HepG2 (cell line): ENCODE measurements around the gene PKNOX2.

Experiments
- ATF6 ChIP-seq: sonication (generic); formaldehyde crosslinking; conservative IDR thresholded peaks from 2 replicates; pipeline ENCODE4 v1.4.0; 2020; ENCODE audit warnings: missing genetic modification reagents
- CHD2 ChIP-seq: IDR thresholded peaks from 2 replicates; pipeline ENCODE4 v1.6.1; 2011; ENCODE audit warnings: low read depth, low read length, improper control_type of control experiment
- CTCF ChIP-seq: sonication (generic); formaldehyde crosslinking; IDR thresholded peaks from 2 replicates; pipeline ENCODE4 v1.5.0; 2020; ENCODE audit warnings: mild to moderate bottlenecking, missing genetic modification reagents, moderate library complexity
- DMAP1 ChIP-seq: IDR thresholded peaks from 2 replicates; pipeline ENCODE4 v1.6.1; 2016
- FLYWCH1 ChIP-seq: sonication (generic); formaldehyde crosslinking; IDR thresholded peaks from 2 replicates; pipeline ENCODE4 v1.8.1; 2023; ENCODE audit warnings: mild to moderate bottlenecking, missing genetic modification reagents
- FOXJ3 ChIP-seq: sonication (generic); formaldehyde crosslinking; IDR thresholded peaks from 2 replicates; pipeline ENCODE4 v1.4.0; 2020; ENCODE audit warnings: missing genetic modification reagents, mild to moderate bottlenecking, borderline replicate concordance
- GZF1 ChIP-seq: sonication (generic); formaldehyde crosslinking; IDR thresholded peaks from 2 replicates; pipeline ENCODE4 v1.5.1; 2020; ENCODE audit warnings: mild to moderate bottlenecking, missing genetic modification reagents
- HOXA9 ChIP-seq: sonication (generic); formaldehyde crosslinking; IDR thresholded peaks from 2 replicates; pipeline ENCODE4 v1.8.1; 2022; ENCODE audit warnings: missing genetic modification reagents, mild to moderate bottlenecking, moderate library complexity, borderline replicate concordance
- JUNB ChIP-seq: sonication (generic); formaldehyde crosslinking; IDR thresholded peaks from 2 replicates; pipeline ENCODE4 v1.8.0; 2022; ENCODE audit warnings: missing genetic modification reagents, mild to moderate bottlenecking, borderline replicate concordance
- SIN3A ChIP-seq: IDR thresholded peaks from 2 replicates; pipeline ENCODE4 v1.6.1; 2011; ENCODE audit warnings: low read depth, mild to moderate bottlenecking, control low read depth, low read length, borderline replicate concordance
- SP1 ChIP-seq, 2 experiments: fragments of 450-650 bp in 1 of 2; sonication (generic) in 1 of 2; formaldehyde crosslinking in 1 of 2; IDR thresholded peaks; 2 replicates each; pipeline versions ENCODE4 v1.4.0 to v1.6.1; 2016 to 2020; ENCODE audit warnings: missing genetic modification reagents in 1 of 2
- ZNF18 ChIP-seq: sonication (generic); formaldehyde crosslinking; IDR thresholded peaks from 2 replicates; pipeline ENCODE4 v1.8.0; 2022; ENCODE audit warnings: mild to moderate bottlenecking, missing genetic modification reagents; ENCODE audit not compliant: insufficient replicate concordance
- ZNF232 ChIP-seq: sonication (generic); formaldehyde crosslinking; IDR thresholded peaks from 2 replicates; pipeline ENCODE4 v1.4.0; 2020; ENCODE audit warnings: missing genetic modification reagents, borderline replicate concordance
- ZZZ3 ChIP-seq: sonication (generic); formaldehyde crosslinking; IDR thresholded peaks from 2 replicates; pipeline ENCODE4 v1.4.0; 2020; ENCODE audit warnings: missing genetic modification reagents, mild to moderate bottlenecking, borderline replicate concordance

GRCh38 chr11:125179346-125179745 lies 14.8 kb downstream of the PKNOX2 start:
- TF ChIP-seq CTCF (CRISPR knock-in tag) (no peak), FOXJ3 (CRISPR knock-in tag) (no peak), CHD2 (no peak), GZF1 (no peak), ZNF18 (CRISPR knock-in tag) (no peak), ATF6 (CRISPR knock-in tag) (no peak), JUNB (CRISPR knock-in tag) (no peak), ZZZ3 (CRISPR knock-in tag) (no peak), DMAP1 (CRISPR knock-in tag) (no peak), SIN3A (no peak), FLYWCH1 (CRISPR knock-in tag) (no peak), SP1 (IDR thresholded peaks at IDR 0.05) (no peak), SP1 (CRISPR knock-in tag; IDR thresholded peaks at IDR 0.05) (no peak), ZNF232 (CRISPR knock-in tag) (no peak), HOXA9 (no peak)
